OCI-LY3 (cell line): Measurements from ENCODE around the gene GPR158.

Experiments
- CTCF ChIP-seq: fragments of 200-600, 300-600 bp; sonication (generic); IDR thresholded peaks from 2 replicates; pipeline ENCODE4 v1.5.1; 2014; ENCODE audit warnings: antibody characterized with exemption, low read length, low read depth
- EZH2phosphoT487 ChIP-seq: fragments of 200-600 bp; shearing (Covaris generic); IDR thresholded peaks from 2 replicates; pipeline ENCODE4 v1.6.1; 2018; ENCODE audit warnings: antibody characterized with exemption, mixed run types, low read depth

GRCh38 chr10:25501912-25502311 lies 327.1 kb downstream of the GPR158 start:
- TF ChIP-seq CTCF, result no peak
- no peak for TF ChIP-seq EZH2phosphoT487
